B cell (primary cell): ENCODE data around the gene ENO2. TPM values are rescaled to one million over a fixed set of nuclear protein-coding genes. Genes with fewer than 3 reads are reported as not detected.

ENCODE experiments used
- ATAC-seq: fragments of 200-7000 bp; cut with Tn5 transposase; one replicate; pipeline ENCODE4 v1.10.0; 2021; ENCODE audit warnings: low read depth, mild to moderate bottlenecking, moderate number of reproducible peaks, moderate library complexity
- CTCF ChIA-PET: fragments of 350-600 bp; sonication (Branson Sonifier 250); formaldehyde crosslinking; loops from one replicate; lab custom pipeline; 2021; ENCODE audit warnings: antibody characterized with exemption, inconsistent platforms; lab: Charles Lee
- POLR2A ChIA-PET: fragments of 350-600 bp; sonication (Branson Sonifier 250); formaldehyde crosslinking; loops from one replicate; lab custom pipeline; 2021; ENCODE audit warnings: antibody characterized with exemption; lab: Charles Lee
- DNase-seq: peaks from one replicate; pipeline ENCODE4 v3.0.0; 2013
- H2AFZ ChIP-seq: 2 replicates; pipeline ENCODE4 v1.6.1; 2012; ENCODE audit warnings: mild to moderate bottlenecking, low read depth, low read length; ENCODE audit not compliant: insufficient read depth, poor library complexity, severe bottlenecking
- H3K27ac ChIP-seq, 2 donors: 1 replicate in 1 of 2; 2 replicates in 1 of 2; pipeline ENCODE4 v1.5.1; 2012 to 2013; ENCODE audit warnings: low read length in 2 of 2, mild to moderate bottlenecking in 2 of 2, moderate library complexity in 1 of 2
- H3K27me3 ChIP-seq, 4 experiments: fragments of 200-600 bp in 1 of 4; sonication (generic) in 1 of 4; replicated peaks in 1 of 4; 1 replicate in 2 of 4; 2 replicates in 2 of 4; pipeline versions ENCODE4 v1.6.1 to v1.7.0; 2013 to 2016; ENCODE audit warnings: low read length in 3 of 4, mild to moderate bottlenecking in 2 of 4, mixed read lengths in 1 of 4, moderate library complexity in 1 of 4; ENCODE audit not compliant: insufficient read depth in 4 of 4, control insufficient read depth in 3 of 4; ENCODE audit errors: control extremely low read depth in 1 of 4
- H3K36me3 ChIP-seq, 2 experiments: replicated peaks in 1 of 2; 1 replicate in 1 of 2; 2 replicates in 1 of 2; pipeline versions ENCODE4 v1.6.1 to v1.7.1; 2013; ENCODE audit warnings: low read length in 1 of 2; ENCODE audit not compliant: insufficient read depth in 2 of 2, control insufficient read depth in 1 of 2; ENCODE audit errors: control extremely low read depth in 1 of 2, extremely low read depth in 1 of 2
- H3K4me1 ChIP-seq, 2 donors: fragments of 200-600 bp in 1 of 2; sonication (generic) in 1 of 2; 1 replicate in 1 of 2; 2 replicates in 1 of 2; pipeline versions ENCODE4 v1.5.1 to v1.6.1; 2013 to 2017; ENCODE audit warnings: low read length in 2 of 2; ENCODE audit not compliant: control insufficient read depth in 2 of 2, insufficient read depth in 2 of 2
- H3K4me2 ChIP-seq: replicated peaks from 2 replicates; pipeline ENCODE3; 2012; ENCODE audit warnings: mild to moderate bottlenecking, low read depth, low read length; ENCODE audit not compliant: poor library complexity, severe bottlenecking
- H3K4me3 ChIP-seq, 5 experiments: fragments of 200-600 bp in 1 of 5; sonication (generic) in 1 of 5; 1 replicate in 3 of 5; 2 replicates in 2 of 5; pipeline versions ENCODE4 v1.5.1 to v1.7.0; 2011 to 2016; ENCODE audit warnings: low read length in 4 of 5, mild to moderate bottlenecking in 4 of 5, low read depth in 2 of 5, control low read depth in 1 of 5, moderate library complexity in 1 of 5; ENCODE audit not compliant: insufficient read depth in 1 of 5; ENCODE audit errors: control extremely low read depth in 1 of 5, extremely low read depth in 1 of 5
- H3K79me2 ChIP-seq: fragments of 200-600 bp; sonication (generic); one replicate; pipeline ENCODE4 v1.6.0; 2016; ENCODE audit warnings: low read length; ENCODE audit not compliant: control insufficient read depth, insufficient read depth
- H3K9ac ChIP-seq: fragments of 200-600 bp; sonication (generic); 2 replicates; pipeline ENCODE4 v1.6.1; 2017; ENCODE audit warnings: mild to moderate bottlenecking, low read length, moderate library complexity
- H3K9me3 ChIP-seq, 3 donors: one replicate each; pipeline versions ENCODE4 v1.6.1 to v1.7.1; 2013; ENCODE audit warnings: low read length in 2 of 3; ENCODE audit not compliant: control insufficient read depth in 2 of 3, insufficient read depth in 1 of 3; ENCODE audit errors: control extremely low read depth in 1 of 3
- H4K20me1 ChIP-seq: 2 replicates; pipeline ENCODE4 v1.6.0; 2012; ENCODE audit warnings: mild to moderate bottlenecking, low read length; ENCODE audit not compliant: insufficient read depth, control insufficient read depth, poor library complexity, severe bottlenecking
- H3K27ac Mint-ChIP-seq: one replicate; pipeline ENCODE4 v1.8.0; 2021; ENCODE audit warnings: mixed read lengths
- H3K27me3 Mint-ChIP-seq: one replicate; pipeline ENCODE4 v1.8.0; 2021; ENCODE audit warnings: mixed read lengths
- H3K4me1 Mint-ChIP-seq: one replicate; pipeline ENCODE4 v1.8.0; 2021; ENCODE audit warnings: mixed read lengths
- H3K4me3 Mint-ChIP-seq: one replicate; pipeline ENCODE4 v1.8.0; 2021; ENCODE audit warnings: mixed read lengths
- H3K9me3 Mint-ChIP-seq: one replicate; pipeline ENCODE4 v1.8.0; 2022; ENCODE audit warnings: mixed read lengths; ENCODE audit not compliant: insufficient read depth
- EZH2 ChIP-seq: IDR thresholded peaks from 2 replicates; pipeline ENCODE4 v1.6.1; 2012; ENCODE audit warnings: borderline replicate concordance, low read depth, mild to moderate bottlenecking, moderate library complexity, low read length; ENCODE audit not compliant: insufficient read depth, poor library complexity, severe bottlenecking
- WGBS: methylation state at CpG from one replicate; pipeline ENCODE4 v1.1.5; 2013; ENCODE audit warnings: missing lambda C conversion rate; ENCODE audit not compliant: insufficient coverage; 5-methylcytosine and 5-hydroxymethylcytosine counted together
- intact Hi-C: fragments of 100-400 bp; cut with micrococcal nuclease; formaldehyde crosslinking; loops from one replicate; pipeline ENCODE4 v1.10.0; 2022
- polyA plus RNA-seq: library from polyadenylated mRNA; depleted of rRNA; stranded (reverse); fragments of >200 nt; gene quantifications from 2 replicates; pipeline ENCODE4 v1.2.3, GENCODE V29; 2012
- total RNA-seq, 2 donors: library from RNA; stranded (reverse); fragments of 120-200 nt in 1 of 2; gene quantifications; 1 replicate in 1 of 2; 2 replicates in 1 of 2; pipeline versions ENCODE4 v1.2.3 to v1.2.4, GENCODE V29; 2013 to 2022
- TF ChIP-seq, protein P1 (sequence below): fragments of 200-600 bp; IDR thresholded peaks from one replicate; pipeline ENCODE4 v1.8.0; 2022; ENCODE audit warnings: antibody characterized with exemption, mild to moderate bottlenecking

Gene ENO2
- total and polyA plus RNA-seq, 2 donors (not counting 1 experiment from before 2014, with no cell fraction given) = 42.5 to 55.3 TPM

GRCh38 chr12:6946033-6946919, 31.9 kb downstream of the ENO2 start:
- H3K27ac ChIP-seq = peak overlapping the region; percentile 93 to 99
- peak overlapping the region; percentile 97 for H3K27ac Mint-ChIP-seq
- H3K4me1 Mint-ChIP-seq = peaks cover 76% of the 10 kb centered on the region
- H3K4me2 ChIP-seq = peak overlapping the region; percentile 99
- no peaks in the 10 kb centered on the region for H3K9me3 ChIP-seq
- peaks cover 2% of the 10 kb centered on the region for H4K20me1 ChIP-seq
- intact Hi-C loops = loop anchor here (1.0 to 10.0 kb wide), 2 partner anchors 8 to 311 kb away; partner anchors contain the start of gene LPAR5
- H3K27me3 Mint-ChIP-seq = no peaks in the 10 kb centered on the region
- CTCF ChIA-PET = interaction anchor here (1.3 to 16.6 kb wide), 11 partner anchors 8 to 166 kb away, joined by 3 to 944 read pairs (median 19); partner anchors contain the start of genes LPCAT3 and SPSB2
- peaks cover 70 to 88% of the 10 kb centered on the region in 2 donors for H3K4me1 ChIP-seq
- TF ChIP-seq, protein P1, sequence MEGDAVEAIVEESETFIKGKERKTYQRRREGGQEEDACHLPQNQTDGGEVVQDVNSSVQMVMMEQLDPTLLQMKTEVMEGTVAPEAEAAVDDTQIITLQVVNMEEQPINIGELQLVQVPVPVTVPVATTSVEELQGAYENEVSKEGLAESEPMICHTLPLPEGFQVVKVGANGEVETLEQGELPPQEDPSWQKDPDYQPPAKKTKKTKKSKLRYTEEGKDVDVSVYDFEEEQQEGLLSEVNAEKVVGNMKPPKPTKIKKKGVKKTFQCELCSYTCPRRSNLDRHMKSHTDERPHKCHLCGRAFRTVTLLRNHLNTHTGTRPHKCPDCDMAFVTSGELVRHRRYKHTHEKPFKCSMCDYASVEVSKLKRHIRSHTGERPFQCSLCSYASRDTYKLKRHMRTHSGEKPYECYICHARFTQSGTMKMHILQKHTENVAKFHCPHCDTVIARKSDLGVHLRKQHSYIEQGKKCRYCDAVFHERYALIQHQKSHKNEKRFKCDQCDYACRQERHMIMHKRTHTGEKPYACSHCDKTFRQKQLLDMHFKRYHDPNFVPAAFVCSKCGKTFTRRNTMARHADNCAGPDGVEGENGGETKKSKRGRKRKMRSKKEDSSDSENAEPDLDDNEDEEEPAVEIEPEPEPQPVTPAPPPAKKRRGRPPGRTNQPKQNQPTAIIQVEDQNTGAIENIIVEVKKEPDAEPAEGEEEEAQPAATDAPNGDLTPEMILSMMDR = no peak
- TF ChIP-seq EZH2 = no peak
- under 1% methylated on average over 24 of the region's 32 CpGs for WGBS
- ATAC-seq = peak; percentile 25
- POLR2A ChIA-PET = interaction anchor here (0.6 to 18.5 kb wide), 6 partner anchors 12 to 453 kb away, joined by 3 to 662 read pairs (median 6); partner anchors contain the start of genes C1RL, EMG1, MRPL51 and PHB2
- H3K36me3 ChIP-seq = peaks cover 0 to 10% of the 10 kb centered on the region in 2 experiments
- peak overlapping the region; percentile 3 for H2AFZ ChIP-seq
- H3K9ac ChIP-seq = peak overlapping the region; percentile 89
- peak overlapping the region; percentile 97 for H3K4me3 Mint-ChIP-seq
- no peaks in the 10 kb centered on the region for H3K27me3 ChIP-seq
- H3K4me3 ChIP-seq = peak overlapping the region in 4 of 5 experiments; percentile 41 to 92 (median 64)
- H3K9me3 Mint-ChIP-seq = no peaks in the 10 kb centered on the region
- peaks cover 26% of the 10 kb centered on the region for H3K79me2 ChIP-seq
- peak; percentile 88 for DNase-seq
